ENCODE data around the gene LRSAM1.

DNA sequence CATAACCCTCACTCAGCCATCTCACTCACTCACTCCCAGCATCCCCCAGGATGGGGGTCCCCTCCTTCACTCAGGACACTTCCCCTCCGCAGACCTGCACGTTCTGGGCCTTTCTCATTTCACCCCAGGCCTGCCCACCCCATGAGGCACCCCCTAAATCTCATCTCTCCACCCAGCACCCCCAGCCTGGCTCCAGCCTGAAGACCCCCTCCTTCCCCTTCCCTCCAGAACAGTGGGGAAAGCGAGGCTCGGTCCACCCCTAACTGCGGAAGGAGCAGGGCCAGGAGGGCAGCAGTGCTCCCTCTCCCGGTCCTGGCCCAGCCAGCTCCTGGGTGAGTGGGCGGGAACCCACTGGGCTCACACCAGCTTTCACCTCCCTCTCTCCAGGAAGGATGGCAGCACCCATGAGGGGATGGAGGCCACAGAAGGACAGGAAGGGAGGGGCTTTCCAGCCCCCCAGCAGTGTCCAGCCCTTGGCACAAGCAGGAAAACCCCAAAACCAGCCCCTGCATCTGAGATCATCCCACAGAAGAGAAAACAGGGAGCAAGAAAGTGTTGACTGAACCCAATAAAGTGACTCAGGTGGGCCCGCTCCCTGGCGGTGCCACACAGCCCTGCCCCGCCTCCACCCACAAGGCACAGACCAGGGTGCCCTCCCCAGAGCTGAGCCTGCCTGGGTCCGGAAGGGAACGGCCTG is 55.0 kb downstream of the LRSAM1 start:
- no peak for TF ChIP-seq CTCF (IDR thresholded peaks at IDR 0.05)
- TF ChIP-seq POLR2A (IDR thresholded peaks at IDR 0.05), result no peak

Data from testis (tissue), 2 donors.